RWPE2 (cell line): ENCODE data around the gene LPO.
A peak's percentile ranks its signal among the peaks of the same experiment; 100 is the strongest.

Source experiments
- ATAC-seq: fragments of 200-7000 bp; cut with Tn5 transposase; 3 replicates; pipeline ENCODE4 v1.9.1; 2021; ENCODE audit warnings: low read depth
- DNase-seq: peaks from one replicate; pipeline ENCODE4 v3.0.0-alpha.2; 2020; ENCODE audit warnings: low spot score
- H3K27ac ChIP-seq: fragments of 450-650 bp; 2 replicates; pipeline ENCODE4 v1.5.1; 2017; ENCODE audit warnings: mild to moderate bottlenecking; ENCODE audit not compliant: poor library complexity, severe bottlenecking
- H3K27me3 ChIP-seq: fragments of 250-450 bp; sonication (Bioruptor Pico); 2 replicates; pipeline ENCODE4 v1.5.1; 2021; ENCODE audit warnings: mild to moderate bottlenecking, moderate library complexity; ENCODE audit not compliant: insufficient read depth, poor library complexity, severe bottlenecking
- H3K36me3 ChIP-seq: fragments of 250-450 bp; sonication (Bioruptor Pico); 2 replicates; pipeline ENCODE4 v1.5.1; 2020; ENCODE audit warnings: low read depth, mild to moderate bottlenecking, moderate library complexity
- H3K4me1 ChIP-seq: fragments of 250-450 bp; sonication (Bioruptor Pico); 2 replicates; pipeline ENCODE4 v1.5.1; 2021; ENCODE audit warnings: mild to moderate bottlenecking, moderate library complexity; ENCODE audit not compliant: insufficient read depth, poor library complexity, severe bottlenecking
- H3K4me3 ChIP-seq: fragments of 250-450 bp; sonication (Bioruptor Pico); 2 replicates; pipeline ENCODE4 v1.5.1; 2021; ENCODE audit warnings: mild to moderate bottlenecking, moderate library complexity; ENCODE audit not compliant: severe bottlenecking
- H3K9me3 ChIP-seq: fragments of 250-450 bp; sonication (Bioruptor Pico); 2 replicates; pipeline ENCODE4 v1.5.1; 2021; ENCODE audit warnings: mild to moderate bottlenecking, moderate library complexity; ENCODE audit not compliant: severe bottlenecking
- CTCF ChIP-seq: fragments of 450-650 bp; IDR thresholded peaks from one replicate; pipeline ENCODE4 v1.5.1; 2017; ENCODE audit warnings: mild to moderate bottlenecking, moderate library complexity; ENCODE audit not compliant: poor library complexity, severe bottlenecking

The LPO gene

DNA sequence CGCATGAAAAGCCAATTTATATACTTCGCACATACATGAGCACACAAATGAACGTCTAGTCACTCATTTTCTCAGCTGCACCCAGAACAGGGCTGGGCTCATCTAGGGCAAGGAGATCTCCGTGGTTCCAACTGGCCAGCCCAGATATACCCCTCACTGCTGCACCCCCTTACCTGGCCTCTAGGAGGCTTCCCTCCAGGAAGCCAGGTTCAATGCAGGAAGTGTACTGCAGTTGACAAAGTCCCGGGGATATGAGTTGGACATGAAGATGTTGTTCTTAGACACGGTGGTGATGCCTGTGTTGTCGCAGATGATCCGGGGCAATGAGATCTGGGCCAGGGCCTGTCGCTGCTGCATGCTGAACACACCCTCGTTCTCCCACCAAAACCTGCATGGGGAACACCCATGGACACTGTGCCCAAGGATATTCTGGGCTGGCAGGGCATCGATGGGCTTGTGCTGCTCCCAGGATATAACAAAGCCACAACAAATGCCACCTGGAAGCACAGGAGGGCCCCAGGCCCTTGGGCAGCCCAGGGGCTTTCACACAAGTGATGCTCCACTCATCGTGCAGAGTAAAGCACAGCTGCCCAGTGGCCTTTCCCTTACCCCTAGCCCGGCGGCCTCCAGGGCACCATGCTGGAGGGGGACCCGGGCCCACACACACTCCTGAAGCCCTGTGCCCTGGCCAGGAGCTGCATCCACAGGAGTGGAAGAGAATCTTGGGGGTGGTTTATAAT, 32.3 kb downstream of the LPO start:
- H3K9me3 ChIP-seq, result no peaks in the 10 kb centered on the region
- H3K27ac ChIP-seq, result no peak overlapping the region
- no peaks in the 10 kb centered on the region for H3K4me1 ChIP-seq
- no peak for DNase-seq
- H3K4me3 ChIP-seq, result no peak overlapping the region
- ATAC-seq, result peak; percentile 57; the same call in 1 of the 3 replicates
- no peak for TF ChIP-seq CTCF
- H3K27me3 ChIP-seq, result peaks cover 4% of the 10 kb centered on the region
- no peaks in the 10 kb centered on the region for H3K36me3 ChIP-seq

DNA sequence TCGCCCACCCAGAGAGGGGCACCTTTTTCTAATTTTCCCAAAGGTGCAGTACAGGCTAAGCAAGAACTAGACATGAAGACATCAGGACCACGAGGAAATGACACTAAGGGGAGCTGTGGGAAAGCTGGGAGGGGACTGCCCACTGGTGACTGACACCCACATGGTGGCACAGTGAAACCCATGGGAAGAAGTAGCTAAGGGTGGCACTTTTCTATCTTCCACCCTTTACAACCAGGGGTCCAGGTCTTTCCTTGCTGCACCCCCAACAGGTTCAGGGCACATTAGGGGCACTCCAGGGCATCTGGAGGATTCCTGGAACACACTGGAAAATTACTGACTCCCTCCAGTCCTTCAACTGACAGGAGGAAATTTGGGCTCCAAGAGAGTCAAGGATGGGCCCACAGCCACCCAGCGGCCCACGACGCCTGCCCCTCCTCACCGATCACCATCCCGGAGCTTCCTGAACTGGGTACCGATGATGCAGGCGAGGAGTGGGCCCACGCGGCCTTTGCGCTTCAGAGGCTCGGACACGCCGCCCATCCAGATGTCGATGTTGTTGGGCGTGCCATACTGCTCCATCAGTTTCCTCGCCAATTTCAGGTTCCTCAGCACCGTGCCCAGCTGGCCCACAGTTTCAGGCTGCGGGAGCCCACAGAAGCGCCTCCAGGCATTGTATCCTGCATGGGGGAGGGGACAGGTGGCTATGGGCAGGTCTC, 33.0 kb downstream of the LPO start:
- Histone ChIP-seq H3K27me3 (no peaks in the 10 kb centered on the region), H3K36me3 (no peaks in the 10 kb centered on the region), H3K4me1 (no peaks in the 10 kb centered on the region), H3K27ac (no peak overlapping the region), H3K9me3 (no peaks in the 10 kb centered on the region), H3K4me3 (no peak overlapping the region)
- no peak for ATAC-seq
- TF ChIP-seq CTCF, result no peak
- no peak for DNase-seq

DNA sequence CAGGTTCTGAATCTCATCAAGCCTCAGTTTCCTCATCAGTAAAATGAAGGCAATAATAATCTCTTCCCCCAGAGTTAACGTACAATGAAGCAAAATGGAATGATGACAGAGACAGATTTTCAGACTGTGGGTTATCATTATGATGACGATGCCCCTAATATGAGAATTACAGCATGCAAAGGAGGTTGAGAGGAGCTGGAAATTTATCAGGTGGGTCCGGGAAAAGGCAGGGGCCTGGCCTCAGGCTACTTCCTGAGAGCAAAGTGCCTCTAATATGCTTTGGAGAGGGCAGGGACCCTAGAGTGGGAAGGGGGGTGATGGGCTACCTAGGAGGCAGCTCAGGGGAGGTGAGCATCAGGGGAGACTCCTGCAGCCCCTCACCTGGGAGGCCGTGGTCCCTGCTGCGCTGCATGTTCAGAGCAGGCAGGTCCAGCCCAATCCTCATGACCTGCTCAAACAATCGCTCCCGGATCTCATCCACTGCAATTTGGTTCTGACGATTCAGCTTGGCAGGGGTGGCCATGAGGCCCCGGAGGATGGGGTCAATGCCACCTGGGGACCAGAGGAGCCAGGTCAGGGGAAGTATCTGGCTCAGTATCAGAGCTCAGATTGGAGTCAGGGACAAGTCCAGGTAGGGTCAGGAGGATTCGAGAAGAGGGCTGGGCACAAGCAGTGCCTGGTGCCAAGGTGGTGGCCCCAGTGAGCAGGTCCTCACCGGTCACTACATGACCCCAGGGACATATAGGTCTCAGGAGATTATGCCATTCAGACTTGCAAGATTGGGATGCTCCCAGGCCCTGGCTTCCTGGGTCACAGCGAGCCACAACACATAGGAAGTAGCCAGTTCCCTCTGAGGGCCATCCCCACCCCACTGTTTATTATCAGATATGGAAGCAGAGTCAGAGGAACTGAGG, 34.2 kb downstream of the LPO start:
- no peak for DNase-seq
- TF ChIP-seq CTCF, result no peak

DNA sequence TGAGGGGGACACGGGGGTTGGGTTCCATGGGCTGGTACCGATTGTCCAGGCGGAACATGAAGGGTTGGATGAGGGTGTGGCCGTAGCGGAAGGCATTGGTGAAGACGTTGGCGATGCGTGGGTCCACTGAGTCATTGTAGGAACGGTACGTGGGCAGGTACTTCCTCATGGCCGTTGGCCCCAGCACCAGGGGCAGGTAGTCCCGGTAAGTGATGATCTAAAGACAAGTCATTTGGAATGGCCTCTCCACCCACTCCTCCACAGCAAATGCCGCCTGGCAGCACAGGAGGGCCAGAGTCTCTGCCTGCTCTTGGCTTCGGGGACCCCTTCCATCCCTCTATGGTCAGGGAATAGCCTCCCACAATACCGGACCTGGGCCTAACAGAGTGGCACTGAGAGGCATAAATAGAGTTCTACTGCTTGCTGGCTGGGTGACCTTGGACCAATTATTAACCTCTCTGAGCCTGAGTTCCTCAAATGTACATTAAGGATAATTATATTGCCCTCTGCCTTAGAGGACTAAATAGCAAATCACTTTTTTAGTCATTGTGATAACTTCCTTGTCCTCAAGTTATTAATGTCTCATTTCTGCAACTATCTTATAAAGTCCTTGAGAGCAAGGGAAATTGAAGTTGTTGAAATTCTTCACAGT, 35.2 kb downstream of the LPO start:
- Histone ChIP-seq H3K4me3 (no peak overlapping the region), H3K36me3 (no peaks in the 10 kb centered on the region), H3K27me3 (peaks cover 10% of the 10 kb centered on the region), H3K4me1 (no peaks in the 10 kb centered on the region), H3K9me3 (no peaks in the 10 kb centered on the region), H3K27ac (no peak overlapping the region)
- no peak for TF ChIP-seq CTCF
- DNase-seq (no peak), ATAC-seq (no peak)

More for the DNA sequence above, 34.2 kb downstream of the LPO start:
- H3K9me3 ChIP-seq, result no peaks in the 10 kb centered on the region
- no peak for ATAC-seq
- no peak overlapping the region for H3K4me3 ChIP-seq
- peaks cover 1% of the 10 kb centered on the region for H3K27me3 ChIP-seq
- no peaks in the 10 kb centered on the region for H3K4me1 ChIP-seq
- H3K27ac ChIP-seq, result no peak overlapping the region
- H3K36me3 ChIP-seq, result no peaks in the 10 kb centered on the region
